Osteocyte (in vitro differentiated cells): ENCODE data around the gene PICK1. TPM values are rescaled to one million over a fixed set of nuclear protein-coding genes. Genes with fewer than 3 reads are reported as not detected.

Source experiments
- DNase-seq: peaks from one replicate; pipeline ENCODE4 v3.0.0; 2021; ENCODE audit warnings: mixed read lengths; ENCODE audit not compliant: unreplicated experiment; ENCODE audit errors: extremely low spot score
- H3K27ac Mint-ChIP-seq: one replicate; pipeline ENCODE4 v1.8.0; 2021; ENCODE audit warnings: mild to moderate bottlenecking, mixed read lengths; ENCODE audit not compliant: unreplicated experiment
- H3K27me3 Mint-ChIP-seq: one replicate; pipeline ENCODE4 v1.8.0; 2021; ENCODE audit warnings: mixed read lengths; ENCODE audit not compliant: unreplicated experiment
- H3K36me3 Mint-ChIP-seq: one replicate; pipeline ENCODE4 v1.8.0; 2021; ENCODE audit warnings: mixed read lengths; ENCODE audit not compliant: unreplicated experiment
- H3K4me1 Mint-ChIP-seq: one replicate; pipeline ENCODE4 v1.8.0; 2021; ENCODE audit warnings: mixed read lengths; ENCODE audit not compliant: unreplicated experiment
- H3K4me3 Mint-ChIP-seq: one replicate; pipeline ENCODE4 v1.8.0; 2021; ENCODE audit warnings: mild to moderate bottlenecking, moderate library complexity, mixed read lengths; ENCODE audit not compliant: unreplicated experiment
- H3K9me3 Mint-ChIP-seq: one replicate; pipeline ENCODE4 v1.8.0; 2021; ENCODE audit warnings: mixed read lengths; ENCODE audit not compliant: unreplicated experiment
- total RNA-seq: library from RNA; stranded (reverse); gene quantifications from 2 replicates; pipeline ENCODE4 v1.2.1, GENCODE V29; 2021
- TF ChIP-seq, protein P1 (sequence below): fragments of 200-600 bp; sonication (generic); IDR thresholded peaks from 2 replicates; pipeline ENCODE4 v1.5.0; 2021; ENCODE audit warnings: antibody characterized with exemption, mild to moderate bottlenecking, moderate library complexity

The PICK1 gene
- total RNA-seq, 1 donor from 2014 or later: 27.9 TPM

DNA sequence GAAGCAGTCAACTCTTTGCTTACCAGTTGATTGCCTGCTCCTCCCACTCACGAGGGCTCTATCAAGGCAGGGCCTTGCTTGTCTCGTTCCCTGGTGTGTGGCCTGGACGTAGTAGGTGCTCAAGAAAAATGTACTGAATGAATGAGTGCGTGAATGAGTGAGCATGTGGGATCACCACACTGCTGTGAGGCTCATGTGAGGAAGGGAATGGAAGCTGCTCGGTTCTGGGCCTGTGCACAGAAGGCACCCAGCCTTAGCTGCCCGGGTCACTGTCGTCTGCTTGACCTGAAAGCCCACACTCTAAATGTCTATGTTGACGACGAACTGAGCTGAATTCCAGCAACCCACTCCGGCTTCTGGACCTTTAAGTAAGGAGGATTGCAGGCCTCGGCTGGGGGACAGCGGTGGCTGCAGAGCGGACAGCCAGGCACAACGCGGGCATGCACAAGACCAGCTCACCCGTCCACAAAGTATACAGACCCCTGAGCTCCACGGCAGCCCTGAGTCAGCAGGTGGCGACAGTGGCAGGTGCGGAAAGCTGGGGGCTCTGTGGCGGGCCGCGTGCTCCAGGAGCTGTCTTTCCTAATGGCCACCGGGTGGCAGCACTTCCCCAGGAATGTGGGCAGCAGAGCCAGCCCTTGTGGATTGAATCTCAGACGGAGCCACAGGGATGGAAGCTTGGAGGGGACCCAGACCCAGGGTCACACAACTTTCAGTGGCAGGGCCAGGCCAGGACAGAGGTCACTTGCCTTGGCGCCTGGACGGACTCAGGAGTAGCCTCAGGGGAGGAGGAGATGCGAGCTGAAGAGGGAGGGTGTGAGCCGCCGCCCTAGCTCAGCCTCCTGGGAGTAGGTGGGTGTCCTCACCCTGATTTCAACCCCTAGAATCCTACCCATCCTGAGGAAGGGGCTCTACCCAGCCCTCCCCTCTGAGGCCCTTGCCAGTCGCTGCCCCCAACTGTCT, 5.0 kb upstream of the PICK1 start:
- peaks cover 7% of the 10 kb centered on the region for H3K4me1 Mint-ChIP-seq
- H3K9me3 Mint-ChIP-seq: no peaks in the 10 kb centered on the region
- TF ChIP-seq, protein P1, sequence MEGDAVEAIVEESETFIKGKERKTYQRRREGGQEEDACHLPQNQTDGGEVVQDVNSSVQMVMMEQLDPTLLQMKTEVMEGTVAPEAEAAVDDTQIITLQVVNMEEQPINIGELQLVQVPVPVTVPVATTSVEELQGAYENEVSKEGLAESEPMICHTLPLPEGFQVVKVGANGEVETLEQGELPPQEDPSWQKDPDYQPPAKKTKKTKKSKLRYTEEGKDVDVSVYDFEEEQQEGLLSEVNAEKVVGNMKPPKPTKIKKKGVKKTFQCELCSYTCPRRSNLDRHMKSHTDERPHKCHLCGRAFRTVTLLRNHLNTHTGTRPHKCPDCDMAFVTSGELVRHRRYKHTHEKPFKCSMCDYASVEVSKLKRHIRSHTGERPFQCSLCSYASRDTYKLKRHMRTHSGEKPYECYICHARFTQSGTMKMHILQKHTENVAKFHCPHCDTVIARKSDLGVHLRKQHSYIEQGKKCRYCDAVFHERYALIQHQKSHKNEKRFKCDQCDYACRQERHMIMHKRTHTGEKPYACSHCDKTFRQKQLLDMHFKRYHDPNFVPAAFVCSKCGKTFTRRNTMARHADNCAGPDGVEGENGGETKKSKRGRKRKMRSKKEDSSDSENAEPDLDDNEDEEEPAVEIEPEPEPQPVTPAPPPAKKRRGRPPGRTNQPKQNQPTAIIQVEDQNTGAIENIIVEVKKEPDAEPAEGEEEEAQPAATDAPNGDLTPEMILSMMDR: peak; percentile 92
- H3K27ac Mint-ChIP-seq: no peak overlapping the region
- DNase-seq: peak; percentile 90
- peaks cover 8% of the 10 kb centered on the region for H3K27me3 Mint-ChIP-seq
- H3K36me3 Mint-ChIP-seq: no peaks in the 10 kb centered on the region
- no peak overlapping the region for H3K4me3 Mint-ChIP-seq

GRCh38 chr22:38062791-38063190, 5.6 kb downstream of the PICK1 start:
- no peak for DNase-seq
- Mint-ChIP-seq H3K27ac (no peak overlapping the region), H3K27me3 (no peaks in the 10 kb centered on the region), H3K4me1 (peaks cover 7% of the 10 kb centered on the region), H3K4me3 (no peak overlapping the region), H3K9me3 (no peaks in the 10 kb centered on the region), H3K36me3 (peaks cover 12% of the 10 kb centered on the region)
- TF ChIP-seq, protein P1: no peak

- TF ChIP-seq, protein P1: no peak
- no peaks in the 10 kb centered on the region for H3K9me3 Mint-ChIP-seq
- H3K36me3 Mint-ChIP-seq: peaks cover 14% of the 10 kb centered on the region
- peaks cover 12% of the 10 kb centered on the region for H3K4me1 Mint-ChIP-seq
- no peak overlapping the region for H3K4me3 Mint-ChIP-seq
- no peaks in the 10 kb centered on the region for H3K27me3 Mint-ChIP-seq
- H3K27ac Mint-ChIP-seq: no peak overlapping the region
- DNase-seq: no peak
These were observed 8.3 kb downstream of the PICK1 start for GRCh38 chr22:38065539-38065938.

GRCh38 chr22:38066381-38067027, 9.3 kb downstream of the PICK1 start:
- Mint-ChIP-seq H3K27ac (no peak overlapping the region), H3K4me1 (peaks cover 12% of the 10 kb centered on the region), H3K36me3 (peaks cover 14% of the 10 kb centered on the region), H3K27me3 (no peaks in the 10 kb centered on the region), H3K4me3 (no peak overlapping the region), H3K9me3 (no peaks in the 10 kb centered on the region)
- TF ChIP-seq, protein P1: no peak
- no peak for DNase-seq

- Mint-ChIP-seq H3K9me3 (no peaks in the 10 kb centered on the region), H3K4me3 (no peak overlapping the region), H3K4me1 (peaks cover 10% of the 10 kb centered on the region), H3K36me3 (peaks cover 12% of the 10 kb centered on the region), H3K27ac (no peak overlapping the region), H3K27me3 (no peaks in the 10 kb centered on the region)
- DNase-seq: no peak
- TF ChIP-seq, protein P1: no peak
These were observed 9.8 kb downstream of the PICK1 start for GRCh38 chr22:38067028-38067415.
